Activated T-cell treated with anti-CD3 and anti-CD28 coated beads for 48 hours (primary cell): ENCODE data around the gene GPX6.
"Not testable (repeated sequence)": the region's sequence is repeated elsewhere in the genome, so short reads cannot be mapped to it uniquely, and the experiment has no call there.

Source experiments
- DNase-seq: peaks from one replicate; pipeline ENCODE4 v3.0.0-alpha.2; 2020; ENCODE audit warnings: low read depth

The GPX6 gene, protein sequence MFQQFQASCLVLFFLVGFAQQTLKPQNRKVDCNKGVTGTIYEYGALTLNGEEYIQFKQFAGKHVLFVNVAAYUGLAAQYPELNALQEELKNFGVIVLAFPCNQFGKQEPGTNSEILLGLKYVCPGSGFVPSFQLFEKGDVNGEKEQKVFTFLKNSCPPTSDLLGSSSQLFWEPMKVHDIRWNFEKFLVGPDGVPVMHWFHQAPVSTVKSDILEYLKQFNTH

GRCh38 chr6:28515676-28516075 is at the start of gene GPX6:
GPX6 (minus strand) TSS chr6:28515793; CDS start chr6:28515743, 50 bp downstream.
- no peak for DNase-seq

DNA sequence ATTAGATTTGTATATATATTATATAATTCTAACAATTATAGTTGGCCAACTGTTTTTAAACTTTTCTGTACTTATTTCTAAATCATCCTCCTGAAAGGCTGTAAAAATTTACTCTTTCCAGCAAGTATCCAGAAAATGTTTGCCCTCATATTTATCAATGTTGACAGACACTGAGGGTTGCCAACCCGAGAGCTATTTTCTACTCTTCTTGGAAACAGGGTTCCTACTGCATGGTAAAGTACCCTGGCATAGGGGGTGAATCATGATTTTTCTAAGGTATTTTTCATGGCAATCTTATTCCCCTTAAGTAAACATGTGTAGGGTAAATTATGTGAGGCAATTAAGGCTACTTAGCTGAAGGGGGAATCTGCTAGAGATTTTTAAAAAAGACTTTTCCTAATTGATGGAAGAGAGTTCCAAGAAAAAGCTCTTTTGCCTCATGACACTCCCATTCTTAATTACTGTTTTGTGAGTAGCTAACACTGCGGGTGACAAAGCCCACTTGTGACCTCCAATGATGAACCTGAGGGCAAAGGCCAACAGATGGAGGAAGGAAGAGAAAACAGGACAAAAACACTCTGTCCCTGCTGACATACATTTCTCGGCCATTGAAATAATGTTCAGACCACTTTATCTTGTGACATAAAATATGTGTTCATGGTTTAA is 48.0 kb upstream of the GPX6 start:
- no peak for DNase-seq

DNA sequence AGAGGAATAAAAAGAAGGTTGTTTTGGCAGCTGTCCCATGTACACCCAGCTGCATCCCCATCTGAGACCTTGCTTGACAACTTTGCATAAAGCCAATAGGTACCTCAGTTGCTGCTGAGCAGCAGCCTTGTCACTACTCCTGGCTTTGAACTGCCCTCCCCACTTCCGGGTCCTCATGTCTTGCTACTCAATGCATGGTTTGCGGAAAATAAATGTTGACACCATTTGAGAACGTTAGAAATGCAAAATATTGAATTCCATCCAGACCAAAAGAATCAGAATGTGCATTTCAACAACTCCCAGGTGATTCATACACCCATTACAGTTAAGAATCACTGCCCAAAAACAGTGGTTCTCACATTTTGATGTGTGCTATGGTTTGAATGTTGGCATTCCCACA is 43.0 kb upstream of the GPX6 start:
- no peak for DNase-seq

DNA sequence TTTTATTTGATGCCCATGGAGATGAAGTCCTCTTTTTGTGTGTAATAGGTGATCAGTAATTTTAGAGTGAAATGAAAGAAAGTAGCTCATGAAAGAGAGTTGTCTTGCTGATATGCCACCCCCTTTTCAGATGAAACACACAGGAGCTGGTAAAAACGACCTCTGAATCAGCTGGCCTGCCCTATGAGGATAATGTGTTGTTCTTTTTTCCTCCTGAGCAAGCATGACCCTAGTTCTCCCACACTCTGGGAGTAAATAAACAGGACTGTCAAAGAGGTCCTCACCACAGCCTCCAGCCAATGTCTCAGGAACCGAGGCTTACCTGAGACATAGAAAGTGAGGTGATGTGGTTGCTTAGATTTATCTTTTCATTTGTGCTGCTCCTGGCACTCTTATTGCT is 39.5 kb upstream of the GPX6 start:
- DNase-seq: no peak

DNA sequence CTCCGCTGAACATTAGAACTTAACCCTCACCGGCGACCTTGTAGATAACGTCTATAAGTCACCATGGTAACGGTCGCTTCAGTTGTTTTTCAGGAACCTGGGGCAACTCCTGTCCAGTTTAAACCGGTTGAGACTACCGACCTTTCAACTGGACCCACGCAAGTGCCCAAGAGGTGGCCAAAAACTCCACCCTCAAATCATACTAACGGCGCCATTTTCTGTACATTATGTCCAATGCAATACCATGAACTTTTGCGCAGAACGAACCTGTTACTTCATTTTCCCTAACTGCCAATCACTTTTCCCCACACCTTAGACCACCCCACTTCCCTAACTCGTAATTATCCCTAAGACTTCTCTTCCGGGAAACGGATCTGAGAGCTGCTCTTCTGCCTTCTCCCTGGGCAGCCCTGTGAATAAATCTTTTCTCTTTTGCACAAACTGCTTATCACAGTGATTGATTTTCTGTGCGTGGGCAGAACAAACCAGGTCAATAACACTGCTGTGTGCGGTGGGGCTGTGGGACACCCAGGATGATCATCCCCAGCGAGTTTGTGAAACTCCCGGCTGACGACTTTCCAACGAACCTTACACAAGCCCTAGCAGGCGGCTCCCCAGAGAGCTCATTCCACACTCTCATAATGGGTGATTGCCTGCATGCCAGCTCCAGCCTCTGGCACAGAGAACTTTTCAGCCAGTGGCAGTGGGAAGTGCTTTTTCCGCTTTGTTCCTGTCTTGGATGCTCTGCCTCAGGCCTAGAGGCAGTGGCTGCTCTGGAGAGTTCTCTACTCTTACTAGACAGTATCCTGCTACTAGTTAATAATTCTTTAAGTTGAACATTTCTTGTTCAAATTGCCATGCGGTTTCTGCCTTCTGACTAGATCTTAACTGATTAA is 38.6 kb upstream of the GPX6 start:
- no peak for DNase-seq

DNA sequence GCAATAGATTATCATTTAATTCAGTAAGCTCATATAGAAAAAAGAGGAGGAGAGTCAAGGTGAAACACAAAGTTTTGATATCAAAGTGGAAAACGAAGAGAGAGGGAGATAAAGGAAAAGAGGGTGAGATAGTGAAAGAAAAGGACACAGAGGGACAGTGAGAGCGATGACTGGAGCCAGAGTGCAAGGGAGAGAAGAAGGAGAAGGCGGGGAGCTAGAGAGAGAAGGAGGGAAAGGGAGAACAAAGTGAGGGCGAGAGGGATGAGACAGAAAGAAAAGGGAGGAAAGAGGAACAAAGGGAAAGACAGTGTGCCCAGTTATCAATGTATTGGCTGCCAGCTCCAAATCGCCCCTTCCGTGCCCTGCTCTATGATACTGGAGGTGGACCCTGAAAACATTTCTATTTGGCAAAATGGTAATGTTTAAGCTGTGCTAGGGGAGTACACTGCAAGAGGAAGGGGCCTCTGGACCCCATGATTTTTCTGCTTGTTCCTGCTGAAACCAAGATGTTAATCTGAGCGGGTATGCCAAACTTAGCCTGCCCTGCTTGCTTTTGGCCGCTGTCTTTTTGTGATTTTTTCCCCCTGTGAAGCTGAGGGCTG is 37.9 kb upstream of the GPX6 start:
- DNase-seq: no peak

DNA sequence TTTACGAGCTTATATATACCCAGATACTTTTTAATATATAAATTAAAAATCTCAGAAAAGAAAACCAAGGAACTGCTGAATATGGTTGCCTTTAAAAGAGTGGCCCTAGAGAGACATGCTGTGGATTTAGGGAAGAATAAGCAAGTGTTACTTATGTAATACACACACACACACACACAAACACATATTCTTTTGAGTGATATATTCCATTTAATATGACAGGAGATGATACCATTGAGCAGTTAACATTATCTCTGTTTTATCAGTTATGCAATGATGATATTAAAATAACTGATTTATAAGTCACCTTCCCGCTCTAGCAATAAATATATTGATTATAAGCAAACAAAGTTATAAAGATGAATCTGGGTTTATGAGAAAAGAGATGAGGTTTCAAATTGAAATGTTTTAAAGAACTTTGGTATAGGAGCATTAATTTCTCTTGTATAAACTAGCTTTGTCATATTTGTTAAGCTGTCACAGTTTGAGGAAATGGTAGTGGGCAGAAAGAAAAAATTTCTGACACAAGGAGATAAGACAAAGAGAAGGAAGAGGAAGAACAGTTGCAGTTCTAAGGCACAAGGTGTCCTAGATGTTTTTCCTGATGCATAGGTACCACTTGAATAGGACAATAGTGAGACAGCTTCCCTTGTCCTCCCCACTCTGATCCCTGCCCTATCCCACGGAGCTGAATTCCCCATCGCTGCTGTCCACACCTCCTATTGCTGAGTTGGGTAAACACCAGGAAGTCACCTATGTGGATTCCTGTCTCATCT is 36.5 kb upstream of the GPX6 start:
- DNase-seq: no peak

- DNase-seq: not testable (repeated sequence)
These were observed 31.4 kb upstream of the GPX6 start for GRCh38 chr6:28547003-28547402.

DNA sequence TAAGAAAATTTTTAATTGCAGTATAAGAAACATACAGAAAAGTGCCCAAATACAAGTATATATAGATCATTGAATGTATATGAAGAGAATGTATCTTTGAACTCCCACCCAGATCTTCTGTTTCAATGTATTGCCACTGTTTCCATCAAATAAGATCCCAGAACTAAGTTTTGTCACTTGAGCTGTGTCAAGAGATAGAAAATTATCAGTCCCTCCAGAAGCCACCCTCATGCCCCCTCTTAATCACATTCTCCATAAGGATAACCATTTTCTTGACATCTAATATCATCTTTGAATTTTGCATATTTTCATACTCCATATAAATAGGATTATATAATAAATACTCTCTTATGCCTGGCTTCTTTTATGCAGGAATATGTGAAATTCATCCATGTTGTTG is 30.4 kb upstream of the GPX6 start:
- DNase-seq: no peak

- DNase-seq: no peak
These were observed 28.3 kb upstream of the GPX6 start for GRCh38 chr6:28543651-28544610.

- DNase-seq: peak; percentile 39
These were observed 27.1 kb upstream of the GPX6 start for GRCh38 chr6:28542440-28543296.

GRCh38 chr6:28541996-28542395 is 26.4 kb upstream of the GPX6 start:
- DNase-seq: no peak

GRCh38 chr6:28537509-28538140 is 22.0 kb upstream of the GPX6 start:
- peak; percentile 23 for DNase-seq

DNA sequence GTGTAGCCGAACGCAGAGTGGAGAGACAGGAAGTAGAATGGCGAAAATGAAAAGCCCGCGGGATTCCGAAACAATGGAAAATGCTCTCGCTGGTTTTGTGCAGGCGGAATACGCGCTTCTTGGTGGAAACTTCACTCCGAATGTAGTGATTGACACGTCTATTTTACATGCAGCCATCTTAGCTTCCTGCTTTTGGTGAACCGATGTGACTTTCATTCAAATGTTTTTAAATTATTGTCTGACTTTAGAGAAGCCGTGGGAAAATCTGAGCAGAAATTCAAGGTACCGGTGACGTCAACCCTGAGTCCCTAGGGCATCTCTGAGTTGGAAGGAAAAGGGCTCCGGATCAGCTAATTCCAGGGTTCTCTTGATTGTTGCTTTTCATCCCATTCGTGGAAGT is 21.5 kb upstream of the GPX6 start:
- DNase-seq: no peak

DNA sequence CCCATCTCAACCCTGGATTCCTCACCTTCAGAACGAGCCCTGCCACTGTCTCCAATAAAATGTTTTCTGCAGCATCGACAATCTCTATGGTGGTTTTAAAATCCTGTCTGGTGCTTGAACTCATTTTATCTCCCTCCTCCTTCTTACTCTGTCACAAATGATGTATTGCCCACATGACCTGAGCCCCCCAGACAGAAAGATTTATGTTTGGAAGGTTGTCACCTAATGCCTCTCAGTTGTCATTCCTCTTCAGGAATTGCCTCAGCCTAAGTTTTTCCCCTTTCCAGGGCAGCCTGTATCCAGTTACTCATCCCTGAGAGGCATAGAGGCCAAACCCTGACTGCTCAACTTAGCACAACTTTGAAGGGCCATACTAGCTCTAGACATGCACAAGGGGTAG is 19.3 kb upstream of the GPX6 start:
- no peak for DNase-seq

DNA sequence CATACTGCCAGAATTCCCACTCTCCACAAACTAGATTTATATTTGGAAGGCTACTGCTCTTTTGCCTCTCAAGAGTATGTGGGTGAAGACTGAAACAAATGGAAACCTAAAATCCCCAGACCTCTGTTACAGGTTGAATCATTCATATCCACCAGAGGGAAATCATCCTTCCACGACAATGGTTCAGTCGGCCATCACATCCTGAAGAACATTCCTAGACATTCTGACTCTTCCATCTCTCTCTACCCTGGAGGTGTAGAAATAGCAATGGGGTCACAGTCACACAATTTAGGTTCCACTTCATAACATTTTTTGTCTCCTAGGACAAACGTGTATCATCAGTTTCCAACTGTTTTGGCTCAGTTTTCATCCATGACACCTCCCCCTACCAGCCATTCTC is 18.7 kb upstream of the GPX6 start:
- no peak for DNase-seq

DNA sequence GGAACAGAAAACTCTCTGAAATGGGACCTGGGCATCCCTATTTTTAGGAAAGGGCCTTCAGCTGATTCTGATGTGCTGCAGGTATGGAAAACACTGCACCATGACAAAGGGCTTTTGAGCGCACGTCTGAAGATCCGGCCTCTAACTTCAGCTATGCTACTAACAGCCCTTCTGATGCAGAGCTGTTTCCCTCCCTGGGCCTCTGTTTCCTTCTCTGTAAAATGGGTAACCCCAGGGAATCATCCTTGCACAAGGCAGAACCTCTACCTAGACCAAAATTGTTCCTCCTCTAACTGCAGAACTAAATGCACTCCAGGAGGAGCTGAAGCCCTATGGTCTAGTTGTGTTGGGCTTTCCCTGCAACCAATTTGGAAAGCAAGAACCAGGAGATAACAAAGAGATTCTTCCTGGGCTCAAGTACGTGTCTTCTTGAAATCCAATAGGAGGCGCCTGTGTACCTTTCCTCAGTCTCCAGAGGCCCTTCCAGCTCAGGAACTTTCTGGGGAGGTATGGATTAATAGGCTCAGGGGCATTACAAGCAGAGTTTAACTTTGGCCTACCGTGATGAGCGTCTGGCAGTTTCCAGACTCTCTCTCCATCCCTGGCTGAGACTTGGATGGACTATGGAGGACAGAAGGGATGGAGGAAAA is 16.0 kb upstream of the GPX6 start:
- no peak for DNase-seq

- no peak for DNase-seq
These were observed 15.2 kb upstream of the GPX6 start for GRCh38 chr6:28530777-28531176.
